ENCODE data around the gene TMUB1. TPM values are rescaled to one million over a fixed set of nuclear protein-coding genes. Genes with fewer than 3 reads are reported as not detected.

TMUB1 gene
- total and polyA plus RNA-seq, 9 of the 15 experiments (the other 6 are each of a cell fraction or from before 2014, with no cell fraction given) = 0.14 to 241 (median 74.1) TPM

- TF ChIP-seq SNAPC5 (CRISPR knock-in tag; IDR thresholded peaks at IDR 0.05) (no peak), PKNOX1 (IDR thresholded peaks at IDR 0.05) (no peak), SMARCC2 (IDR thresholded peaks at IDR 0.05; ENCODE audit: low read depth) (no peak), ZNF316 (IDR thresholded peaks at IDR 0.05) (0 out of 2 replicates have a peak, but pooled peaks have one; percentile 14), NR4A1 (CRISPR knock-in tag; IDR thresholded peaks at IDR 0.05) (no peak), NR4A1 (tag; IDR thresholded peaks at IDR 0.05) (no peak), MNT (conservative IDR thresholded peaks at IDR 0.05) (no peak), ARID2 (IDR thresholded peaks at IDR 0.05) (no peak), HNRNPK (IDR thresholded peaks at IDR 0.05; ENCODE audit: low read depth, low read length, poor library complexity, severe bottlenecking) (no peak), CBX5 (IDR thresholded peaks at IDR 0.05; ENCODE audit: borderline replicate concordance, low read depth) (no peak), HDAC8 (tag; IDR thresholded peaks at IDR 0.05) (no peak), MCM5 (IDR thresholded peaks at IDR 0.05; ENCODE audit: low read depth) (no peak), GTF2A2 (tag; IDR thresholded peaks at IDR 0.05) (no peak), ZFP91 (CRISPR knock-in tag; IDR thresholded peaks at IDR 0.05) (no peak; the same call in 1 of the 2 replicates), SRSF1 (IDR thresholded peaks at IDR 0.05; ENCODE audit: low read depth, low read length) (no peak), POLR2G (IDR thresholded peaks at IDR 0.05; ENCODE audit: low read depth, low read length) (peak; percentile 43), DACH1 (IDR thresholded peaks at IDR 0.05; ENCODE audit: partially characterized antibody) (no peak), SETDB1 (IDR thresholded peaks at IDR 0.05; ENCODE audit: low read length) (no peak), KDM5B (IDR thresholded peaks at IDR 0.05; ENCODE audit: insufficient replicate concordance, low read depth, low read length) (peak; percentile 2), E2F6 (IDR thresholded peaks at IDR 0.05; ENCODE audit: borderline replicate concordance in 1 of 2, extremely low read depth in 1 of 2, insufficient read depth in 1 of 2, insufficient read length in 1 of 2, low read depth in 1 of 2, low read length in 1 of 2, poor library complexity in 1 of 2, severe bottlenecking in 1 of 2) (no peak), NFE2 (IDR thresholded peaks at IDR 0.05; ENCODE audit: low read depth) (no peak)
Observed at GRCh38 chr7:151061213-151062110, 21.8 kb downstream of the TMUB1 start (continued).

Data from K562 (cell line).